HL-60 (cell line): ENCODE measurements around the gene PATE1.

Experiments used
- GABPA ChIP-seq: IDR thresholded peaks from 2 replicates; pipeline ENCODE4 v1.6.1; 2012; ENCODE audit warnings: low read depth
- POLR2AphosphoS5 ChIP-seq: IDR thresholded peaks from 2 replicates; pipeline ENCODE4 v1.6.1; 2012; ENCODE audit warnings: low read depth
- REST ChIP-seq: IDR thresholded peaks from 2 replicates; pipeline ENCODE4 v1.6.1; 2012; ENCODE audit warnings: low read depth; ENCODE audit not compliant: insufficient replicate concordance
- SPI1 ChIP-seq: IDR thresholded peaks from 2 replicates; pipeline ENCODE4 v1.6.1; 2012; ENCODE audit warnings: low read depth, mild to moderate bottlenecking, borderline replicate concordance
- TF ChIP-seq, protein P1 (sequence below): IDR thresholded peaks from one replicate; pipeline ENCODE4 v1.5.1; 2011; ENCODE audit warnings: low read length, control low read depth, inconsistent platforms; ENCODE audit not compliant: insufficient read depth

GRCh38 chr11:125768336-125769046 lies 22.4 kb downstream of the PATE1 start:
- TF ChIP-seq, protein P1, sequence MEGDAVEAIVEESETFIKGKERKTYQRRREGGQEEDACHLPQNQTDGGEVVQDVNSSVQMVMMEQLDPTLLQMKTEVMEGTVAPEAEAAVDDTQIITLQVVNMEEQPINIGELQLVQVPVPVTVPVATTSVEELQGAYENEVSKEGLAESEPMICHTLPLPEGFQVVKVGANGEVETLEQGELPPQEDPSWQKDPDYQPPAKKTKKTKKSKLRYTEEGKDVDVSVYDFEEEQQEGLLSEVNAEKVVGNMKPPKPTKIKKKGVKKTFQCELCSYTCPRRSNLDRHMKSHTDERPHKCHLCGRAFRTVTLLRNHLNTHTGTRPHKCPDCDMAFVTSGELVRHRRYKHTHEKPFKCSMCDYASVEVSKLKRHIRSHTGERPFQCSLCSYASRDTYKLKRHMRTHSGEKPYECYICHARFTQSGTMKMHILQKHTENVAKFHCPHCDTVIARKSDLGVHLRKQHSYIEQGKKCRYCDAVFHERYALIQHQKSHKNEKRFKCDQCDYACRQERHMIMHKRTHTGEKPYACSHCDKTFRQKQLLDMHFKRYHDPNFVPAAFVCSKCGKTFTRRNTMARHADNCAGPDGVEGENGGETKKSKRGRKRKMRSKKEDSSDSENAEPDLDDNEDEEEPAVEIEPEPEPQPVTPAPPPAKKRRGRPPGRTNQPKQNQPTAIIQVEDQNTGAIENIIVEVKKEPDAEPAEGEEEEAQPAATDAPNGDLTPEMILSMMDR, result no peak
- TF ChIP-seq POLR2AphosphoS5 (no peak), GABPA (no peak), REST (no peak), SPI1 (no peak)
